IMR-90 (cell line): ENCODE data around the gene PANK2.

Experiments
- CEBPB ChIP-seq: IDR thresholded peaks from 2 replicates; pipeline ENCODE4 v1.6.1; 2012; ENCODE audit warnings: low read depth, low read length, improper control_type of control experiment
- CTCF ChIP-seq: conservative IDR thresholded peaks from 2 replicates; pipeline ENCODE4 v1.5.1; 2012; ENCODE audit warnings: mild to moderate bottlenecking, low read depth, low read length, improper control_type of control experiment
- MAFK ChIP-seq: IDR thresholded peaks from 2 replicates; pipeline ENCODE4 v1.6.1; 2012; ENCODE audit warnings: low read depth, low read length, improper control_type of control experiment
- MAZ ChIP-seq: IDR thresholded peaks from 2 replicates; pipeline ENCODE4 v1.6.1; 2012; ENCODE audit warnings: low read depth, mild to moderate bottlenecking, low read length, improper control_type of control experiment, moderate library complexity, borderline replicate concordance
- NFE2L2 ChIP-seq: fragments of 150-350 bp; IDR thresholded peaks from 2 replicates; pipeline ENCODE4 v1.6.1; 2016; ENCODE audit warnings: low read depth, mild to moderate bottlenecking, low read length
- POLR2A ChIP-seq: IDR thresholded peaks from 2 replicates; pipeline ENCODE4 v1.6.1; 2012; ENCODE audit warnings: mild to moderate bottlenecking, low read depth, low read length
- RAD21 ChIP-seq: IDR thresholded peaks from 2 replicates; pipeline ENCODE4 v1.6.1; 2012; ENCODE audit warnings: low read length, improper control_type of control experiment
- RCOR1 ChIP-seq: IDR thresholded peaks from 2 replicates; pipeline ENCODE4 v1.6.1; 2012; ENCODE audit warnings: mild to moderate bottlenecking, low read length, improper control_type of control experiment; ENCODE audit not compliant: insufficient replicate concordance
- RFX5 ChIP-seq: IDR thresholded peaks from 2 replicates; pipeline ENCODE4 v1.8.0; 2012; ENCODE audit warnings: low read depth, mild to moderate bottlenecking, low read length, moderate library complexity

GRCh38 chr20:3894796-3895195, 5.6 kb downstream of the PANK2 start:
- no peak for TF ChIP-seq CTCF
- no peak for TF ChIP-seq RCOR1
- TF ChIP-seq NFE2L2 = no peak
- TF ChIP-seq CEBPB = no peak
- TF ChIP-seq POLR2A = no peak
- TF ChIP-seq RAD21 = no peak
- TF ChIP-seq RFX5 = no peak
- peak; percentile 33 for TF ChIP-seq MAFK
- no peak for TF ChIP-seq MAZ
